ENCODE measurements around the gene OPCML.

GRCh38 chr11:133508468-133508867, 23.8 kb downstream of the OPCML start:
- no peak for TF ChIP-seq CTCF (IDR thresholded peaks at IDR 0.05; ENCODE audit: low read depth, low read length, missing input control)
- no peak for TF ChIP-seq SP1 (IDR thresholded peaks at IDR 0.05)
- no peak for TF ChIP-seq REST (IDR thresholded peaks at IDR 0.05)
- TF ChIP-seq YY1 (IDR thresholded peaks at IDR 0.05): no peak
- no peak for TF ChIP-seq TAF1 (conservative IDR thresholded peaks at IDR 0.05)
- no peak for TF ChIP-seq EGR1 (IDR thresholded peaks at IDR 0.05; ENCODE audit: low read depth in 2 of 2)
- no peak for TF ChIP-seq MAX (IDR thresholded peaks at IDR 0.05)
- no peak for TF ChIP-seq FOXA2 (IDR thresholded peaks at IDR 0.05)
- no peak for TF ChIP-seq JUND (IDR thresholded peaks at IDR 0.05)
- TF ChIP-seq ZBTB33 (IDR thresholded peaks at IDR 0.05): no peak
- no peak for TF ChIP-seq FOXA1 (IDR thresholded peaks at IDR 0.05)
- TF ChIP-seq RAD21 (IDR thresholded peaks at IDR 0.05): no peak
